WTC11 (cell line): Measurements from ENCODE around the gene MT1B. TPM values are rescaled to one million over a fixed set of nuclear protein-coding genes. Genes with fewer than 3 reads are reported as not detected.

ENCODE experiments used
- ATAC-seq: fragments of 200-7000 bp; cut with Tn5 transposase; 2 replicates; pipeline ENCODE4 v1.10.0; 2021; ENCODE audit warnings: mild to moderate bottlenecking, moderate library complexity
- Bru-seq: library from RNA; stranded (reverse); fragments of 400-500 nt; gene quantifications from one replicate; lab custom pipeline; 2021; lab: Mats Ljungman, UMichigan
- CTCF ChIA-PET: fragments of 300-600 bp; sonication (Branson Sonifier 250); formaldehyde crosslinking; loops from one replicate; lab custom pipeline; 2021; ENCODE audit warnings: antibody characterized with exemption; lab: Charles Lee
- POLR2A ChIA-PET: fragments of 350-600 bp; sonication (Branson Sonifier 250); formaldehyde crosslinking; loops from one replicate; lab custom pipeline; 2021; ENCODE audit warnings: antibody characterized with exemption; lab: Charles Lee
- DNase-seq: peaks from one replicate; pipeline ENCODE4 v3.0.0; 2021; ENCODE audit warnings: low spot score
- H3K27ac Mint-ChIP-seq: 2 replicates; pipeline ENCODE4 v1.8.0; 2021; ENCODE audit warnings: mixed read lengths
- H3K27me3 Mint-ChIP-seq: 2 replicates; pipeline ENCODE4 v1.8.0; 2021; ENCODE audit warnings: low read depth, mild to moderate bottlenecking, moderate library complexity, mixed read lengths
- H3K36me3 Mint-ChIP-seq: 2 replicates; pipeline ENCODE4 v1.8.0; 2021; ENCODE audit warnings: mixed read lengths
- H3K4me1 Mint-ChIP-seq: 2 replicates; pipeline ENCODE4 v1.8.0; 2022; ENCODE audit warnings: mixed read lengths
- H3K4me3 Mint-ChIP-seq: 2 replicates; pipeline ENCODE4 v1.8.0; 2021; ENCODE audit warnings: mild to moderate bottlenecking, moderate library complexity, mixed read lengths
- H3K9me3 Mint-ChIP-seq: 2 replicates; pipeline ENCODE4 v1.8.0; 2021; ENCODE audit warnings: mixed read lengths
- AFF4 ChIP-seq: sonication (generic); formaldehyde crosslinking; IDR thresholded peaks from 2 replicates; pipeline ENCODE4 v1.8.1; 2023; ENCODE audit warnings: mild to moderate bottlenecking, missing genetic modification reagents, borderline replicate concordance
- CREM ChIP-seq: sonication (generic); formaldehyde crosslinking; IDR thresholded peaks from 2 replicates; pipeline ENCODE4 v1.8.1; 2022; ENCODE audit warnings: mild to moderate bottlenecking, missing genetic modification reagents, moderate library complexity
- E2F5 ChIP-seq: sonication (generic); formaldehyde crosslinking; IDR thresholded peaks from 2 replicates; pipeline ENCODE4 v1.8.1; 2022; ENCODE audit warnings: mild to moderate bottlenecking, moderate library complexity, missing genetic modification reagents
- IRF2 ChIP-seq: sonication (generic); formaldehyde crosslinking; IDR thresholded peaks from 2 replicates; pipeline ENCODE4 v1.8.0; 2022; ENCODE audit warnings: low read depth, missing genetic modification reagents, borderline replicate concordance
- KAT7 ChIP-seq: sonication (generic); formaldehyde crosslinking; IDR thresholded peaks from 2 replicates; pipeline ENCODE4 v1.8.1; 2023; ENCODE audit warnings: missing genetic modification reagents, mild to moderate bottlenecking, borderline replicate concordance
- MXD4 ChIP-seq: fragments of 250-450 bp; sonication (Bioruptor Pico); IDR thresholded peaks from 2 replicates; pipeline ENCODE4 v1.8.0; 2021; ENCODE audit warnings: mild to moderate bottlenecking, moderate library complexity, borderline replicate concordance
- MYBL2 ChIP-seq: sonication (generic); formaldehyde crosslinking; IDR thresholded peaks from 2 replicates; pipeline ENCODE4 v1.8.1; 2023; ENCODE audit warnings: mild to moderate bottlenecking, moderate library complexity, missing genetic modification reagents
- NR2C2 ChIP-seq: sonication (generic); formaldehyde crosslinking; IDR thresholded peaks from 2 replicates; pipeline ENCODE4 v1.8.0; 2022; ENCODE audit warnings: mild to moderate bottlenecking, missing genetic modification reagents
- NR3C1 ChIP-seq: sonication (generic); formaldehyde crosslinking; conservative IDR thresholded peaks from 2 replicates; pipeline ENCODE4 v1.8.1; 2023; ENCODE audit warnings: low read depth, mild to moderate bottlenecking, missing genetic modification reagents
- PRDM15 ChIP-seq: sonication (generic); formaldehyde crosslinking; IDR thresholded peaks from 2 replicates; pipeline ENCODE4 v1.8.0; 2022; ENCODE audit warnings: missing genetic modification reagents
- SMAD3 ChIP-seq: sonication (generic); formaldehyde crosslinking; IDR thresholded peaks from 2 replicates; pipeline ENCODE4 v1.8.0; 2022; ENCODE audit warnings: missing genetic modification reagents, mild to moderate bottlenecking, borderline replicate concordance
- SOX15 ChIP-seq: fragments of 250-450 bp; sonication (Bioruptor Pico); IDR thresholded peaks from 2 replicates; pipeline ENCODE4 v1.9.0; 2021; ENCODE audit warnings: mild to moderate bottlenecking
- TCF7 ChIP-seq: sonication (generic); formaldehyde crosslinking; IDR thresholded peaks from 2 replicates; pipeline ENCODE4 v1.8.0; 2022; ENCODE audit warnings: mild to moderate bottlenecking, low read depth, missing genetic modification reagents, moderate library complexity
- ZNF138 ChIP-seq: sonication (generic); formaldehyde crosslinking; conservative IDR thresholded peaks from 2 replicates; pipeline ENCODE4 v1.8.1; 2022; ENCODE audit warnings: mild to moderate bottlenecking, moderate library complexity, missing genetic modification reagents
- ZNF423 ChIP-seq: fragments of 250-450 bp; sonication (Bioruptor Pico); IDR thresholded peaks from 2 replicates; pipeline ENCODE4 v2.1.2; 2022; ENCODE audit warnings: mild to moderate bottlenecking, moderate library complexity
- long read RNA-seq, 3 experiments: library from RNA in 1 of 3; library from capped mRNA in 1 of 3; library from polyadenylated mRNA in 1 of 3; unstranded in 2 of 3; stranded (forward) in 1 of 3; transcript quantifications; one replicate each; pipeline ENCODE4 v2.0.0, GENCODE V29; 2021
- total RNA-seq: library from RNA; stranded (reverse); gene quantifications from 3 replicates; pipeline ENCODE4 v1.2.3, GENCODE V29; 2021
- TF ChIP-seq, protein P1 (sequence below): sonication (generic); formaldehyde crosslinking; conservative IDR thresholded peaks from 2 replicates; pipeline ENCODE4 v1.8.1; 2023; ENCODE audit warnings: mild to moderate bottlenecking, low read depth, missing genetic modification reagents, moderate library complexity
- TF ChIP-seq, protein P2 (sequence below): fragments of 250-450 bp; sonication (Bioruptor Pico); IDR thresholded peaks from 2 replicates; pipeline ENCODE4 v1.8.0; 2021; ENCODE audit warnings: mild to moderate bottlenecking
- TF ChIP-seq, protein P3 (sequence below): fragments of 200-600 bp; IDR thresholded peaks from 2 replicates; pipeline ENCODE4 v1.8.0; 2022; ENCODE audit warnings: antibody characterized with exemption
- TF ChIP-seq, protein P4 (sequence below): sonication (generic); formaldehyde crosslinking; IDR thresholded peaks from 2 replicates; pipeline ENCODE4 v1.8.0; 2022; ENCODE audit warnings: mild to moderate bottlenecking, missing genetic modification reagents
- TF ChIP-seq, protein P5 (sequence below): sonication (generic); formaldehyde crosslinking; IDR thresholded peaks from 2 replicates; pipeline ENCODE4 v1.8.0; 2023; ENCODE audit warnings: missing genetic modification reagents

MT1B gene
- total RNA-seq (not detected in 3 replicates), Bru-seq, nascent RNA (not detected)
- long read RNA-seq, experiment 1, result 0 reads
- long read RNA-seq, experiment 2, result 0 reads
- long read RNA-seq, experiment 3, result 0 reads

- no peaks in the 10 kb centered on the region for H3K9me3 Mint-ChIP-seq
- TF ChIP-seq TCF7 (CRISPR knock-in tag) (no peak), SMAD3 (CRISPR knock-in tag) (no peak), NR2C2 (CRISPR knock-in tag) (no peak), ZNF138 (CRISPR knock-in tag) (no peak), MXD4 (CRISPR knock-in tag) (no peak), AFF4 (CRISPR knock-in tag) (no peak), IRF2 (no peak), E2F5 (CRISPR knock-in tag) (no peak), PRDM15 (CRISPR knock-in tag) (no peak), SOX15 (no peak), MYBL2 (CRISPR knock-in tag) (no peak), NR3C1 (CRISPR knock-in tag) (no peak), ZNF423 (CRISPR knock-in tag) (no peak), CREM (CRISPR knock-in tag) (no peak), KAT7 (no peak)
- TF ChIP-seq, protein P1, sequence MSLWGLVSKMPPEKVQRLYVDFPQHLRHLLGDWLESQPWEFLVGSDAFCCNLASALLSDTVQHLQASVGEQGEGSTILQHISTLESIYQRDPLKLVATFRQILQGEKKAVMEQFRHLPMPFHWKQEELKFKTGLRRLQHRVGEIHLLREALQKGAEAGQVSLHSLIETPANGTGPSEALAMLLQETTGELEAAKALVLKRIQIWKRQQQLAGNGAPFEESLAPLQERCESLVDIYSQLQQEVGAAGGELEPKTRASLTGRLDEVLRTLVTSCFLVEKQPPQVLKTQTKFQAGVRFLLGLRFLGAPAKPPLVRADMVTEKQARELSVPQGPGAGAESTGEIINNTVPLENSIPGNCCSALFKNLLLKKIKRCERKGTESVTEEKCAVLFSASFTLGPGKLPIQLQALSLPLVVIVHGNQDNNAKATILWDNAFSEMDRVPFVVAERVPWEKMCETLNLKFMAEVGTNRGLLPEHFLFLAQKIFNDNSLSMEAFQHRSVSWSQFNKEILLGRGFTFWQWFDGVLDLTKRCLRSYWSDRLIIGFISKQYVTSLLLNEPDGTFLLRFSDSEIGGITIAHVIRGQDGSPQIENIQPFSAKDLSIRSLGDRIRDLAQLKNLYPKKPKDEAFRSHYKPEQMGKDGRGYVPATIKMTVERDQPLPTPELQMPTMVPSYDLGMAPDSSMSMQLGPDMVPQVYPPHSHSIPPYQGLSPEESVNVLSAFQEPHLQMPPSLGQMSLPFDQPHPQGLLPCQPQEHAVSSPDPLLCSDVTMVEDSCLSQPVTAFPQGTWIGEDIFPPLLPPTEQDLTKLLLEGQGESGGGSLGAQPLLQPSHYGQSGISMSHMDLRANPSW (CRISPR knock-in tag), result no peak
- TF ChIP-seq, protein P2, sequence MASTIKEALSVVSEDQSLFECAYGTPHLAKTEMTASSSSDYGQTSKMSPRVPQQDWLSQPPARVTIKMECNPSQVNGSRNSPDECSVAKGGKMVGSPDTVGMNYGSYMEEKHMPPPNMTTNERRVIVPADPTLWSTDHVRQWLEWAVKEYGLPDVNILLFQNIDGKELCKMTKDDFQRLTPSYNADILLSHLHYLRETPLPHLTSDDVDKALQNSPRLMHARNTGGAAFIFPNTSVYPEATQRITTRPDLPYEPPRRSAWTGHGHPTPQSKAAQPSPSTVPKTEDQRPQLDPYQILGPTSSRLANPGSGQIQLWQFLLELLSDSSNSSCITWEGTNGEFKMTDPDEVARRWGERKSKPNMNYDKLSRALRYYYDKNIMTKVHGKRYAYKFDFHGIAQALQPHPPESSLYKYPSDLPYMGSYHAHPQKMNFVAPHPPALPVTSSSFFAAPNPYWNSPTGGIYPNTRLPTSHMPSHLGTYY, result no peak
- TF ChIP-seq, protein P3, sequence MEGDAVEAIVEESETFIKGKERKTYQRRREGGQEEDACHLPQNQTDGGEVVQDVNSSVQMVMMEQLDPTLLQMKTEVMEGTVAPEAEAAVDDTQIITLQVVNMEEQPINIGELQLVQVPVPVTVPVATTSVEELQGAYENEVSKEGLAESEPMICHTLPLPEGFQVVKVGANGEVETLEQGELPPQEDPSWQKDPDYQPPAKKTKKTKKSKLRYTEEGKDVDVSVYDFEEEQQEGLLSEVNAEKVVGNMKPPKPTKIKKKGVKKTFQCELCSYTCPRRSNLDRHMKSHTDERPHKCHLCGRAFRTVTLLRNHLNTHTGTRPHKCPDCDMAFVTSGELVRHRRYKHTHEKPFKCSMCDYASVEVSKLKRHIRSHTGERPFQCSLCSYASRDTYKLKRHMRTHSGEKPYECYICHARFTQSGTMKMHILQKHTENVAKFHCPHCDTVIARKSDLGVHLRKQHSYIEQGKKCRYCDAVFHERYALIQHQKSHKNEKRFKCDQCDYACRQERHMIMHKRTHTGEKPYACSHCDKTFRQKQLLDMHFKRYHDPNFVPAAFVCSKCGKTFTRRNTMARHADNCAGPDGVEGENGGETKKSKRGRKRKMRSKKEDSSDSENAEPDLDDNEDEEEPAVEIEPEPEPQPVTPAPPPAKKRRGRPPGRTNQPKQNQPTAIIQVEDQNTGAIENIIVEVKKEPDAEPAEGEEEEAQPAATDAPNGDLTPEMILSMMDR, result no peak
- TF ChIP-seq, protein P4, sequence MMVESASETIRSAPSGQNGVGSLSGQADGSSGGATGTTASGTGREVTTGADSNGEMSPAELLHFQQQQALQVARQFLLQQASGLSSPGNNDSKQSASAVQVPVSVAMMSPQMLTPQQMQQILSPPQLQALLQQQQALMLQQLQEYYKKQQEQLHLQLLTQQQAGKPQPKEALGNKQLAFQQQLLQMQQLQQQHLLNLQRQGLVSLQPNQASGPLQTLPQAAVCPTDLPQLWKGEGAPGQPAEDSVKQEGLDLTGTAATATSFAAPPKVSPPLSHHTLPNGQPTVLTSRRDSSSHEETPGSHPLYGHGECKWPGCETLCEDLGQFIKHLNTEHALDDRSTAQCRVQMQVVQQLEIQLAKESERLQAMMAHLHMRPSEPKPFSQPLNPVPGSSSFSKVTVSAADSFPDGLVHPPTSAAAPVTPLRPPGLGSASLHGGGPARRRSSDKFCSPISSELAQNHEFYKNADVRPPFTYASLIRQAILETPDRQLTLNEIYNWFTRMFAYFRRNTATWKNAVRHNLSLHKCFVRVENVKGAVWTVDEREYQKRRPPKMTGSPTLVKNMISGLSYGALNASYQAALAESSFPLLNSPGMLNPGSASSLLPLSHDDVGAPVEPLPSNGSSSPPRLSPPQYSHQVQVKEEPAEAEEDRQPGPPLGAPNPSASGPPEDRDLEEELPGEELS (CRISPR knock-in tag), result no peak
- TF ChIP-seq, protein P5, sequence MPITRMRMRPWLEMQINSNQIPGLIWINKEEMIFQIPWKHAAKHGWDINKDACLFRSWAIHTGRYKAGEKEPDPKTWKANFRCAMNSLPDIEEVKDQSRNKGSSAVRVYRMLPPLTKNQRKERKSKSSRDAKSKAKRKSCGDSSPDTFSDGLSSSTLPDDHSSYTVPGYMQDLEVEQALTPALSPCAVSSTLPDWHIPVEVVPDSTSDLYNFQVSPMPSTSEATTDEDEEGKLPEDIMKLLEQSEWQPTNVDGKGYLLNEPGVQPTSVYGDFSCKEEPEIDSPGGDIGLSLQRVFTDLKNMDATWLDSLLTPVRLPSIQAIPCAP (CRISPR knock-in tag), result no peak
- ChIA-PET POLR2A (no interaction called here), CTCF (interaction anchor here (1.6 kb wide), 1 partner anchor 8 kb away, joined by 3 read pairs; no protein-coding TSS in a partner anchor)
- DNase-seq, result no peak
- no peak within 1 kb of the TSS for H3K27ac Mint-ChIP-seq
- peaks cover 91% of the 10 kb centered on the region for H3K27me3 Mint-ChIP-seq
- H3K36me3 Mint-ChIP-seq, result no peaks in the 10 kb centered on the region
- ATAC-seq, result no peak
- H3K4me3 Mint-ChIP-seq, result no peak within 1 kb of the TSS
- 0 out of 2 replicates have a peak, but pooled peaks cover 5% of the 10 kb centered on the region for H3K4me1 Mint-ChIP-seq
These were observed at the start of gene MT1B for GRCh38 chr16:56651586-56651985. Gene MT1B (plus strand): TSS chr16:56651886. CDS start chr16:56651954, 68 bp downstream.
